Loucy (cell line): ENCODE results near the gene ZC3H12C.

Experiments used
- H2AFZ ChIP-seq: fragments of 200-600 bp; sonication (generic); 2 replicates; pipeline ENCODE4 v1.6.0; 2016; ENCODE audit warnings: antibody characterized with exemption, mild to moderate bottlenecking, low read length, moderate library complexity
- H3F3A ChIP-seq: fragments of 200-600 bp; 2 replicates; pipeline ENCODE4 v1.6.0; 2016; ENCODE audit warnings: antibody characterized with exemption, low read depth, mild to moderate bottlenecking
- H3K27me3 ChIP-seq: fragments of 200-600 bp; sonication (generic); 2 replicates; pipeline ENCODE4 v1.6.1; 2014; ENCODE audit warnings: low read length, mild to moderate bottlenecking; ENCODE audit not compliant: insufficient read depth, poor library complexity, severe bottlenecking
- H3K36me3 ChIP-seq: fragments of 200-600 bp; sonication (generic); 2 replicates; pipeline ENCODE4 v1.6.1; 2016; ENCODE audit warnings: low read length; ENCODE audit not compliant: insufficient read depth
- H3K4me1 ChIP-seq: fragments of 200-600 bp; sonication (generic); 2 replicates; pipeline ENCODE4 v1.5.1; 2014; ENCODE audit warnings: low read length, mild to moderate bottlenecking; ENCODE audit not compliant: insufficient read depth, poor library complexity, severe bottlenecking
- H3K4me2 ChIP-seq: fragments of 200-600 bp; sonication (generic); 2 replicates; pipeline ENCODE4 v1.6.0; 2014; ENCODE audit warnings: antibody characterized with exemption, low read length, low read depth, mild to moderate bottlenecking; ENCODE audit not compliant: poor library complexity, severe bottlenecking
- H3K4me3 ChIP-seq: fragments of 200-600 bp; sonication (generic); 2 replicates; pipeline ENCODE4 v1.5.1; 2014; ENCODE audit warnings: low read length, mild to moderate bottlenecking, mixed read lengths; ENCODE audit not compliant: poor library complexity, severe bottlenecking
- H3K79me2 ChIP-seq: fragments of 200-600 bp; sonication (generic); 2 replicates; pipeline ENCODE4 v1.6.1; 2014; ENCODE audit warnings: low read length; ENCODE audit not compliant: insufficient read depth
- H3K9ac ChIP-seq: fragments of 200-600 bp; sonication (generic); 2 replicates; pipeline ENCODE4 v1.6.0; 2014; ENCODE audit warnings: mild to moderate bottlenecking, low read depth, low read length, moderate library complexity; ENCODE audit not compliant: poor library complexity, severe bottlenecking
- H3K9me2 ChIP-seq: fragments of 200-600 bp; sonication (generic); replicated peaks from 2 replicates; pipeline ENCODE4 v1.6.1; 2016; ENCODE audit warnings: low read depth, low read length, mixed read lengths
- H3K9me3 ChIP-seq: fragments of 200-600 bp; sonication (generic); 2 replicates; pipeline ENCODE4 v1.6.1; 2014; ENCODE audit warnings: mild to moderate bottlenecking, antibody characterized with exemption, low read length, low read depth; ENCODE audit not compliant: insufficient read depth
- H4K20me1 ChIP-seq: fragments of 200-600 bp; sonication (generic); 2 replicates; pipeline ENCODE4 v1.6.0; 2014; ENCODE audit warnings: antibody characterized with exemption, low read length, mild to moderate bottlenecking; ENCODE audit not compliant: insufficient read depth, poor library complexity, severe bottlenecking
- EZH2phosphoT487 ChIP-seq: fragments of 200-600 bp; IDR thresholded peaks from 2 replicates; pipeline ENCODE4 v1.6.1; 2018; ENCODE audit warnings: antibody characterized with exemption, mild to moderate bottlenecking, moderate library complexity, borderline replicate concordance
- TF ChIP-seq, protein P1 (sequence below): fragments of 200-600 bp; sonication (generic); conservative IDR thresholded peaks from 2 replicates; pipeline ENCODE4 v1.5.1; 2014; ENCODE audit warnings: mild to moderate bottlenecking, antibody characterized with exemption, low read length

Gene ZC3H12C

GRCh38 chr11:110182886-110183285 lies 89.7 kb downstream of the ZC3H12C start:
- Histone ChIP-seq H3K79me2 (no peaks in the 10 kb centered on the region), H3K4me3 (no peak overlapping the region), H4K20me1 (no peaks in the 10 kb centered on the region), H3K4me2 (no peak overlapping the region), H3K36me3 (no peaks in the 10 kb centered on the region), H3F3A (no peaks in the 10 kb centered on the region), H3K4me1 (no peaks in the 10 kb centered on the region), H2AFZ (no peak overlapping the region), H3K9me2 (no peaks in the 10 kb centered on the region), H3K9me3 (no peaks in the 10 kb centered on the region), H3K27me3 (no peaks in the 10 kb centered on the region), H3K9ac (no peak overlapping the region)
- no peak for TF ChIP-seq EZH2phosphoT487
- TF ChIP-seq, protein P1, sequence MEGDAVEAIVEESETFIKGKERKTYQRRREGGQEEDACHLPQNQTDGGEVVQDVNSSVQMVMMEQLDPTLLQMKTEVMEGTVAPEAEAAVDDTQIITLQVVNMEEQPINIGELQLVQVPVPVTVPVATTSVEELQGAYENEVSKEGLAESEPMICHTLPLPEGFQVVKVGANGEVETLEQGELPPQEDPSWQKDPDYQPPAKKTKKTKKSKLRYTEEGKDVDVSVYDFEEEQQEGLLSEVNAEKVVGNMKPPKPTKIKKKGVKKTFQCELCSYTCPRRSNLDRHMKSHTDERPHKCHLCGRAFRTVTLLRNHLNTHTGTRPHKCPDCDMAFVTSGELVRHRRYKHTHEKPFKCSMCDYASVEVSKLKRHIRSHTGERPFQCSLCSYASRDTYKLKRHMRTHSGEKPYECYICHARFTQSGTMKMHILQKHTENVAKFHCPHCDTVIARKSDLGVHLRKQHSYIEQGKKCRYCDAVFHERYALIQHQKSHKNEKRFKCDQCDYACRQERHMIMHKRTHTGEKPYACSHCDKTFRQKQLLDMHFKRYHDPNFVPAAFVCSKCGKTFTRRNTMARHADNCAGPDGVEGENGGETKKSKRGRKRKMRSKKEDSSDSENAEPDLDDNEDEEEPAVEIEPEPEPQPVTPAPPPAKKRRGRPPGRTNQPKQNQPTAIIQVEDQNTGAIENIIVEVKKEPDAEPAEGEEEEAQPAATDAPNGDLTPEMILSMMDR = no peak

GRCh38 chr11:110184456-110184855 lies 91.3 kb downstream of the ZC3H12C start:
- Histone ChIP-seq H4K20me1 (no peaks in the 10 kb centered on the region), H3K27me3 (no peaks in the 10 kb centered on the region), H3K9me3 (no peaks in the 10 kb centered on the region), H3K4me1 (no peaks in the 10 kb centered on the region), H3K79me2 (no peaks in the 10 kb centered on the region), H3K36me3 (no peaks in the 10 kb centered on the region), H2AFZ (no peak overlapping the region), H3K4me3 (no peak overlapping the region), H3K4me2 (no peak overlapping the region), H3K9ac (no peak overlapping the region), H3K9me2 (no peaks in the 10 kb centered on the region), H3F3A (no peaks in the 10 kb centered on the region)
- TF ChIP-seq EZH2phosphoT487 = no peak
- TF ChIP-seq, protein P1 = no peak

GRCh38 chr11:110185121-110185591 lies 92.0 kb downstream of the ZC3H12C start:
- Histone ChIP-seq H3F3A (no peaks in the 10 kb centered on the region), H3K4me1 (no peaks in the 10 kb centered on the region), H3K4me3 (no peak overlapping the region), H3K36me3 (no peaks in the 10 kb centered on the region), H3K79me2 (no peaks in the 10 kb centered on the region), H3K27me3 (no peaks in the 10 kb centered on the region), H3K4me2 (no peak overlapping the region), H3K9ac (no peak overlapping the region), H3K9me3 (no peaks in the 10 kb centered on the region), H2AFZ (no peak overlapping the region), H4K20me1 (no peaks in the 10 kb centered on the region), H3K9me2 (no peaks in the 10 kb centered on the region)
- no peak for TF ChIP-seq EZH2phosphoT487
- TF ChIP-seq, protein P1 = no peak
